Measurements from ENCODE around the gene NFATC4. TPM values are rescaled to one million over a fixed set of nuclear protein-coding genes. Genes with fewer than 3 reads are reported as not detected.

Gene NFATC4
- total and polyA plus RNA-seq, 12 donors = 3.0 to 69.2 (median 9.9) TPM

GRCh38 chr14:24417832-24418491, 50.0 kb downstream of the NFATC4 start:
- Histone ChIP-seq H3K27me3 (peaks cover 0 to 9% (median 0%) of the 10 kb centered on the region in 7 donors), H3K27ac (no peak overlapping the region), H3K36me3 (peaks cover 0 to 32% (median 7%) of the 10 kb centered on the region in 9 donors), H3K4me3 (no peak overlapping the region), H3K9me3 (no peaks in the 10 kb centered on the region), H3K4me1 (peaks cover 0 to 13% (median 8%) of the 10 kb centered on the region in 9 donors)
- DNase-seq (no peak), ATAC-seq (peak in 3 of 8 donors; percentile 3 to 24 (median 13))
- TF ChIP-seq CTCF (IDR thresholded peaks at IDR 0.05) = no peak
- 73 to 79% methylated on average over 6 of the region's 6 CpGs for WGBS, 2 donors
- intact Hi-C loops (cut with DNase I) = loop anchor here in 1 of 10 donors (10.0 kb wide), 1 partner anchor 53 kb away; the partner anchor contains the start of gene NFATC4

GRCh38 chr14:24418492-24418873, 50.5 kb downstream of the NFATC4 start:
- no peak for DNase-seq
- intact Hi-C loops (cut with DNase I) = loop anchor here in 1 of 10 donors (10.0 kb wide), 1 partner anchor 54 kb away; the partner anchor contains the start of gene NFATC4
- peak in 3 of 8 donors; percentile 21 to 38 (median 28) for ATAC-seq
- no peak for TF ChIP-seq CTCF (IDR thresholded peaks at IDR 0.05)
- Histone ChIP-seq H3K27me3 (peaks cover 0 to 9% (median 0%) of the 10 kb centered on the region in 7 donors), H3K4me3 (no peak overlapping the region), H3K9me3 (no peaks in the 10 kb centered on the region), H3K4me1 (peaks cover 0 to 13% (median 8%) of the 10 kb centered on the region in 9 donors), H3K27ac (no peak overlapping the region), H3K36me3 (peaks cover 0 to 27% (median 7%) of the 10 kb centered on the region in 9 donors)
- WGBS, 2 donors = 62 to 71% methylated on average over 6 of the region's 6 CpGs

- DNase-seq = no peak
- ATAC-seq = no peak
- H3K9me3 ChIP-seq = no peaks in the 10 kb centered on the region
- H3K27ac ChIP-seq = no peak overlapping the region
- no peak overlapping the region for H3K4me3 ChIP-seq
- H3K27me3 ChIP-seq = peaks cover 0 to 9% (median 0%) of the 10 kb centered on the region in 7 donors
- H3K36me3 ChIP-seq = no peaks in the 10 kb centered on the region
- intact Hi-C loops (cut with DNase I) = no loop called here
- peaks cover 5 to 31% (median 21%) of the 10 kb centered on the region in 9 donors for H3K4me1 ChIP-seq
- TF ChIP-seq CTCF (IDR thresholded peaks at IDR 0.05) = no peak
- WGBS, 2 donors = 86 to 95% methylated on average over 4 of the region's 4 CpGs
Observed at GRCh38 chr14:24422261-24422660, 54.3 kb downstream of the NFATC4 start.

DNA sequence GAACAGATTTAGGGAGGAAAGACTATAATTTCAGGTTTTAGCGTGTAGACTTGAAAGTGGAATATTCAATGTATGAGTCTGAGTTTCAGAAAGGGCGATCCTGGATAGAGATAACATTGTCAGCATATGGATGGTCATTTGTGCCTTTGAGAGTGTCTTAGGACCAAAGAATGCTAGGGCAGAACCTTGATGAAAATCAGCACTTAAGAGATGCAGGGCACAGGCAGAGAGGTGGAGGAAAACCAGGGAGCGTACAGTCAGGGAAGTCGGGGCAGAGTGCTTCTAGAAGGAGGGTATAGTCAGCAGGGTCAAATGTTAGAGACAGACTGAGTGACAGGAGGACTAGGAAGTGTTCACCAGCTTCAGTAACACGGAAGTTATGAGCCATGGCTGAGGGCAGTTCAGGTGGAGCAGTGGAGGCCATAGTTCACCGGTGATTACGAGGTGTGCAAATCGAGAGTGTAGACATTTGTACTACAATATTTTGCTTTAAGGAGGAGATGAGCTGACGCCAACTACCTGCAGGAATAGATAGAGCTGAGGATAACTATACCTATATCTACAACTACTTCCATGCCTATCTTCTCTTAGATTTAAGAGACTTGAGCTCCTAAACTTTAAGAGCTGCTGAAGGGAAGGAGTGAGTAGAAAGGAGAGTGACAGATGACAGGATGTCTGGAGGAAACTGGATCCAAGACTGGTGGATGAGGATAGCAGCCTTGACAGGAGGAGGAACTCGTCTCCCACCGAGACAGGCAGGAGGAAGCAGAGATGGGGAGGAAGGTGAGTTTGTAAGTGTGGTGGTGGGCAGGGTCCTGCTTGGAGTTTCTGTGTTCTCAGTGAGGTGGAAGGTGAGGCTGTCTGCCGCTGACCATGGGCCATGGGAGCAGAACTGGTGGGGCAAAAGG, 55.0 kb downstream of the NFATC4 start:
- H3K27ac ChIP-seq = no peak overlapping the region
- no peak for TF ChIP-seq CTCF (IDR thresholded peaks at IDR 0.05)
- no peak overlapping the region for H3K4me3 ChIP-seq
- H3K9me3 ChIP-seq = no peaks in the 10 kb centered on the region
- peaks cover 5 to 31% (median 21%) of the 10 kb centered on the region in 9 donors for H3K4me1 ChIP-seq
- ATAC-seq (no peak), DNase-seq (no peak)
- H3K36me3 ChIP-seq = no peaks in the 10 kb centered on the region
- intact Hi-C loops (cut with DNase I) = no loop called here
- peaks cover 0 to 9% (median 0%) of the 10 kb centered on the region in 7 donors for H3K27me3 ChIP-seq
- WGBS, 2 donors = 78 to 79% methylated on average over 12 of the region's 12 CpGs
